ENCODE data around the gene ZBP1. TPM values are rescaled to one million over a fixed set of nuclear protein-coding genes. Genes with fewer than 3 reads are reported as not detected.

ZBP1 gene
- total RNA-seq, 1 experiment from 2014 or later: not detected

DNA sequence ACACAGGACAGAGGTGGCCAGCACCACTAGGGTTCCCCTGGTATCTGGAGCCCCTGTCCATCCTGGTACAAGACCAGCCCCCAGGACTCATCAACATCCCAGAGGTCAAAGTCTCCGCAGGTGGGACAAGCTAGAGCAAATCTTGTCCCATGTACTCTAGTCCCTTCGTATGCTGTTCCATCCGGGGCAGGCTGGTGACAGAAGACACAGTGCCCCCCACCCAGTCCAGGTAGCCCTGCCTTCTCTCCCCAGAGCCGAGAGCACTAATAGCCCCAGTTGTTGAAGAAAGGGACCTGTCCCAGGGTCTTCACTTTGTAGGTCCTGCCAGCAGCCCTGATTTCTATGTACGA, 38.2 kb downstream of the ZBP1 start:
- H3K9me3 ChIP-seq (ENCODE audit: insufficient read depth, low read depth): no peaks in the 10 kb centered on the region
- CTCF ChIA-PET: no interaction called here
- H3K36me3 ChIP-seq (ENCODE audit: low read depth): no peaks in the 10 kb centered on the region
- DNase-seq: no peak
- H3K27me3 ChIP-seq (ENCODE audit: insufficient read depth, low read depth): peaks cover 99% of the 10 kb centered on the region
- H3K27ac ChIP-seq: no peak overlapping the region
- BruUV-seq (replicated peaks): no TSS peak
- POLR2A ChIA-PET (ENCODE audit: unreplicated experiment): no interaction called here
- H2AFZ ChIP-seq: no peak overlapping the region
- H4K20me1 ChIP-seq (ENCODE audit: insufficient read depth): no peaks in the 10 kb centered on the region
- TF ChIP-seq CTCF (conservative IDR thresholded peaks at IDR 0.05) (no peak), EZH2 (IDR thresholded peaks at IDR 0.05; ENCODE audit: low read depth) (no peak)
- H3K4me1 ChIP-seq (replicated peaks; ENCODE audit: insufficient read depth): no peaks in the 10 kb centered on the region
- H3K4me3 ChIP-seq: no peak overlapping the region
- H3F3A ChIP-seq (ENCODE audit: insufficient read depth, low read depth): 0 out of 2 replicates have a peak, but pooled peaks cover 3% of the 10 kb centered on the region
- intact Hi-C loops (cut with micrococcal nuclease; ENCODE audit: unreplicated experiment): no loop called here
- no peak overlapping the region for H3K4me2 ChIP-seq
- H3K79me2 ChIP-seq (ENCODE audit: low read depth): no peaks in the 10 kb centered on the region
- H3K9me2 ChIP-seq (ENCODE audit: insufficient read depth): no peaks in the 10 kb centered on the region

DNA sequence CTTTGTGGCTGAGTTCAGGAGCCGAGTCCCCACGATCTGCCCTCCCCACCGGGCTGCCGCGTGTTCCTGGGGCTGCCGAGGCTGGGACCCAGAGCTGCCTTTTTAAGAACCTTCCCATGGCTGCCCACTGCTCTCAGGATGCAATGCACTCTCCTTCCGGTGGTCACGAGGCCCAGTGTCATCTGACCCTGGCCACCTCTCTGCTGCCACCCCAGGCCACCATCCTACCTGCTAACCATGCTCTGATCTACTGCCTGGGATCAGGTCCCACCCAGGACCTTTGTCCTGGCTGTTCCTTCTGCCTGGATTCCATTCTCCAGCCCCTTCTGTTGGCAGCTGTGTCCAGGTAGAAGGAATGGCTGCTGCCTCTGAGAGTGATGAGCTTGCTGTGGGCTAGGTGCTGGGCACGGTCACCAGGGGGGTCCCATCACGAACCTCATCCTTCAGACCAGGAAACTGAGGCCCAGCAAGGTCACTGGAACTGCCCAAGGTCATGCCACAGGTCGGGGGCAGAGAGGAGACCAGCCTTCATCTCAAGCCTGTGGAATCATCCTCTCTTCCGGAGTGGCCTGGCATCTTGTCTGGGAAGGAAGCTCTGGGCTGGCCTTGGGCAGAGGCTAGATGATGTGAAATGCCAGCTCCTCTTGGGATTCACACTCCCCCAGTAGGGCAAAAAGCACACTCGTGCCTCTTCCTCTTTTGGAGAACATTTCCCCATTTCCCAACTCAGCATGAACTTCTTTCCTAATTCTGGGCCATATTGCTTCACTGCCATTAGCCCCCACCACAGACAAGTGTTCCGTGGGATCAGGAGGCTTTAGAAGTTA, 38.8 kb downstream of the ZBP1 start:
- no peaks in the 10 kb centered on the region for H3K9me3 ChIP-seq (ENCODE audit: insufficient read depth, low read depth)
- H3K27ac ChIP-seq: no peak overlapping the region
- no peaks in the 10 kb centered on the region for H3K4me1 ChIP-seq (replicated peaks; ENCODE audit: insufficient read depth)
- no peaks in the 10 kb centered on the region for H3K36me3 ChIP-seq (ENCODE audit: low read depth)
- no peaks in the 10 kb centered on the region for H4K20me1 ChIP-seq (ENCODE audit: insufficient read depth)
- no peaks in the 10 kb centered on the region for H3K79me2 ChIP-seq (ENCODE audit: low read depth)
- H2AFZ ChIP-seq: no peak overlapping the region
- intact Hi-C loops (cut with micrococcal nuclease; ENCODE audit: unreplicated experiment): no loop called here
- H3F3A ChIP-seq (ENCODE audit: insufficient read depth, low read depth): 0 out of 2 replicates have a peak, but pooled peaks cover 3% of the 10 kb centered on the region
- ChIA-PET POLR2A (ENCODE audit: unreplicated experiment) (no interaction called here), CTCF (no interaction called here)
- no peak overlapping the region for H3K4me2 ChIP-seq
- TF ChIP-seq CTCF (conservative IDR thresholded peaks at IDR 0.05): no peak
- no peak for TF ChIP-seq EZH2 (IDR thresholded peaks at IDR 0.05; ENCODE audit: low read depth)
- BruUV-seq (replicated peaks): no TSS peak
- no peak overlapping the region for H3K4me3 ChIP-seq
- no peak for DNase-seq
- H3K9me2 ChIP-seq (ENCODE audit: insufficient read depth): no peaks in the 10 kb centered on the region
- H3K27me3 ChIP-seq (ENCODE audit: insufficient read depth, low read depth): peaks cover 99% of the 10 kb centered on the region

GRCh38 chr20:57580478-57581201, 39.6 kb downstream of the ZBP1 start:
- Histone ChIP-seq H3K9me3 (ENCODE audit: insufficient read depth, low read depth) (no peaks in the 10 kb centered on the region), H3K36me3 (ENCODE audit: low read depth) (no peaks in the 10 kb centered on the region), H4K20me1 (ENCODE audit: insufficient read depth) (no peaks in the 10 kb centered on the region), H3K27me3 (ENCODE audit: insufficient read depth, low read depth) (peaks cover 99% of the 10 kb centered on the region), H3K79me2 (ENCODE audit: low read depth) (no peaks in the 10 kb centered on the region), H3K4me2 (no peak overlapping the region), H3K9me2 (ENCODE audit: insufficient read depth) (no peaks in the 10 kb centered on the region), H2AFZ (no peak overlapping the region), H3K4me1 (replicated peaks; ENCODE audit: insufficient read depth) (no peaks in the 10 kb centered on the region), H3K4me3 (no peak overlapping the region), H3F3A (ENCODE audit: insufficient read depth, low read depth) (0 out of 2 replicates have a peak, but pooled peaks cover 3% of the 10 kb centered on the region), H3K27ac (no peak overlapping the region)
- intact Hi-C loops (cut with micrococcal nuclease; ENCODE audit: unreplicated experiment): no loop called here
- ChIA-PET CTCF (no interaction called here), POLR2A (ENCODE audit: unreplicated experiment) (no interaction called here)
- TF ChIP-seq EZH2 (IDR thresholded peaks at IDR 0.05; ENCODE audit: low read depth) (no peak), CTCF (conservative IDR thresholded peaks at IDR 0.05) (no peak)
- no peak for DNase-seq
- BruUV-seq (replicated peaks): no TSS peak

Data from PC-9 (cell line).